ENCODE results near the gene SCD.

DNA sequence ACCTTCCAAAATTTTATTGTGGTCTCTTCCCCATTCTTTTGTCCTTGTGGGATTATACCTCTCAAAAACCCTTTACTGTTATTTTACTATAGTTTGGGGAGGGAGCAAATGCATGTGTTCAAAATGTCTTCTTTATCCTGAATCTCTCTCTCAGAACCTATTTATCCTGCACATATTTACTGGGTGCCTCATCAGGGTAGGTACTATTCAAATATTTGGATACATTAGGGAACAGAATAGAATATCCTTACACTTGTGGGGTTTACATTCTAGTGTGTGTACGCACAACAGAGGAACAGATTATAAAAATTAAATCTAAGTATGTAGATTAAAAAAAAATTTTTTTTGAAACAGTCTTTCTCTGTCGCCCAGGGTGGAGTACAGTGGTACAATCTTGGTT, 48.6 kb downstream of the SCD start:
- TF ChIP-seq ZNF707 (CRISPR knock-in tag; conservative IDR thresholded peaks at IDR 0.05) (no peak), FIP1L1 (IDR thresholded peaks at IDR 0.05; ENCODE audit: low read depth, low read length, poor library complexity, severe bottlenecking) (no peak), MYC (IDR thresholded peaks at IDR 0.05; ENCODE audit: low read depth, low read length) (no peak), MYC (CRISPR knock-in tag; IDR thresholded peaks at IDR 0.05; ENCODE audit: borderline replicate concordance, low read depth) (no peak), EHMT2 (IDR thresholded peaks at IDR 0.05) (no peak), EZH2 (IDR thresholded peaks at IDR 0.05; ENCODE audit: borderline replicate concordance, low read depth, low read length) (no peak), TAL1 (IDR thresholded peaks at IDR 0.05) (no peak), SNRNP70 (optimal IDR thresholded peaks at IDR 0.05; ENCODE audit: low read depth, low read length) (no peak), ZBTB8A (IDR thresholded peaks at IDR 0.05; ENCODE audit: partially characterized antibody) (no peak)
- TF ChIP-seq, protein P1, sequence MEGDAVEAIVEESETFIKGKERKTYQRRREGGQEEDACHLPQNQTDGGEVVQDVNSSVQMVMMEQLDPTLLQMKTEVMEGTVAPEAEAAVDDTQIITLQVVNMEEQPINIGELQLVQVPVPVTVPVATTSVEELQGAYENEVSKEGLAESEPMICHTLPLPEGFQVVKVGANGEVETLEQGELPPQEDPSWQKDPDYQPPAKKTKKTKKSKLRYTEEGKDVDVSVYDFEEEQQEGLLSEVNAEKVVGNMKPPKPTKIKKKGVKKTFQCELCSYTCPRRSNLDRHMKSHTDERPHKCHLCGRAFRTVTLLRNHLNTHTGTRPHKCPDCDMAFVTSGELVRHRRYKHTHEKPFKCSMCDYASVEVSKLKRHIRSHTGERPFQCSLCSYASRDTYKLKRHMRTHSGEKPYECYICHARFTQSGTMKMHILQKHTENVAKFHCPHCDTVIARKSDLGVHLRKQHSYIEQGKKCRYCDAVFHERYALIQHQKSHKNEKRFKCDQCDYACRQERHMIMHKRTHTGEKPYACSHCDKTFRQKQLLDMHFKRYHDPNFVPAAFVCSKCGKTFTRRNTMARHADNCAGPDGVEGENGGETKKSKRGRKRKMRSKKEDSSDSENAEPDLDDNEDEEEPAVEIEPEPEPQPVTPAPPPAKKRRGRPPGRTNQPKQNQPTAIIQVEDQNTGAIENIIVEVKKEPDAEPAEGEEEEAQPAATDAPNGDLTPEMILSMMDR (IDR thresholded peaks at IDR 0.05 in 2 of 3, conservative IDR thresholded peaks at IDR 0.05 in 1 of 3; ENCODE audit: insufficient read depth in 2 of 3, low read depth in 1 of 3, low read length in 3 of 3), result no peak
- TF ChIP-seq, protein P2, sequence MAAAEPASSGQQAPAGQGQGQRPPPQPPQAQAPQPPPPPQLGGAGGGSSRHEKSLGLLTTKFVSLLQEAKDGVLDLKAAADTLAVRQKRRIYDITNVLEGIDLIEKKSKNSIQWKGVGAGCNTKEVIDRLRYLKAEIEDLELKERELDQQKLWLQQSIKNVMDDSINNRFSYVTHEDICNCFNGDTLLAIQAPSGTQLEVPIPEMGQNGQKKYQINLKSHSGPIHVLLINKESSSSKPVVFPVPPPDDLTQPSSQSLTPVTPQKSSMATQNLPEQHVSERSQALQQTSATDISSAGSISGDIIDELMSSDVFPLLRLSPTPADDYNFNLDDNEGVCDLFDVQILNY (CRISPR knock-in tag; IDR thresholded peaks at IDR 0.05), result no peak
- TF ChIP-seq, protein P3, sequence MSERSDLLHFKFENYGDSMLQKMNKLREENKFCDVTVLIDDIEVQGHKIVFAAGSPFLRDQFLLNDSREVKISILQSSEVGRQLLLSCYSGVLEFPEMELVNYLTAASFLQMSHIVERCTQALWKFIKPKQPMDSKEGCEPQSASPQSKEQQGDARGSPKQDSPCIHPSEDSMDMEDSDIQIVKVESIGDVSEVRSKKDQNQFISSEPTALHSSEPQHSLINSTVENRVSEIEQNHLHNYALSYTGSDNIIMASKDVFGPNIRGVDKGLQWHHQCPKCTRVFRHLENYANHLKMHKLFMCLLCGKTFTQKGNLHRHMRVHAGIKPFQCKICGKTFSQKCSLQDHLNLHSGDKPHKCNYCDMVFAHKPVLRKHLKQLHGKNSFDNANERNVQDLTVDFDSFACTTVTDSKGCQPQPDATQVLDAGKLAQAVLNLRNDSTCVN (CRISPR knock-in tag; IDR thresholded peaks at IDR 0.05), result no peak
